ENCODE results near the gene TXNRD1.

The TXNRD1 gene

DNA sequence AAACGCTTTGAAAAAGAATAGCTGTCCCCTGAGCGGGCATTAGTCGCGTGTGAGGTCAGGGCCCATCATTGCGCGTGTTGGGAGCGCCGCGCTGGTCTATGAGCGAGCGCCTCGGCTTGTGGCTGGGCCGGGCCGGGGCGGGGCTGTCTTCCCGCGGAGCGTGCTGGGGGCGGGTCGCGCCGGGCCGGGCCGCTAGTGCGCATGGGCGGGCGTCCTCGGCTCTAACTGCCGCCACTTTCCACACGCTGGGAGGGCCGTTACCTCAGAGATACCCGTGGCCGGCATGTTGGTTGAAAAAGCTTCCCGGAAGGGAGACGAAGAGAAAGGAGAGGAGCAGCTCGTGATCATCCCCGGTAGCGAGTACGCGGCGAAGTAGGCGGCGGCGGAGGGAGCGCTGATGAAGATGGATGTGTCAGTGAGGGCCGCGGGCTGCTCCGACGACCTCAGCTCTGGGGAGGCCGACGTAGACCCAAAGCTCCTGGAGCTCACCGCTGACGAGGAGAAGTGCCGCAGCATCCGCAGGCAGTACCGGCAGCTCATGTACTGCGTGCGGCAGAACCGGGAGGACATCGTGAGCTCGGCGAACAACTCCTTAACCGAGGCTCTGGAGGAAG lies 88.1 kb downstream of the TXNRD1 start, which contains the start of gene EID3:
TSS of gene EID3 (plus strand) at position 202 of the 614 bp plus-strand sequence. CDS start at position 398, 196 bp downstream.
- H2AFZ ChIP-seq (ENCODE audit: insufficient read depth, low read length, poor library complexity) = peak within 1 kb of the TSS; percentile 49
- no peak within 1 kb of the TSS for H2BK12ac ChIP-seq (ENCODE audit: low read length)
- H3K4me3 ChIP-seq (ENCODE audit: low read depth, low read length) = peak within 1 kb of the TSS; percentile 47
- H3K4me1 ChIP-seq (ENCODE audit: control insufficient read depth in 1 of 2, insufficient read depth in 2 of 2, low read length in 2 of 2) = peaks cover 6% of the 10 kb centered on the region in 2 experiments
- H3K4ac ChIP-seq (ENCODE audit: low read depth, low read length) = peak within 1 kb of the TSS; percentile 7
- H3K79me2 ChIP-seq (ENCODE audit: control insufficient read depth, insufficient read depth, low read length, poor library complexity) = peaks cover 4% of the 10 kb centered on the region
- peak within 1 kb of the TSS; percentile 59 for H4K8ac ChIP-seq (ENCODE audit: low read depth, low read length)
- no peaks in the 10 kb centered on the region for H3K36me3 ChIP-seq (ENCODE audit: control insufficient read depth in 1 of 2, insufficient read depth in 2 of 2, low read length in 2 of 2)
- H3K23ac ChIP-seq (ENCODE audit: low read length) = no peak within 1 kb of the TSS
- H3K79me1 ChIP-seq (ENCODE audit: low read length) = peaks cover 2% of the 10 kb centered on the region
- H3K9me3 ChIP-seq (ENCODE audit: insufficient read depth, low read depth, low read length) = no peaks in the 10 kb centered on the region
- peak within 1 kb of the TSS; percentile 33 for H4K12ac ChIP-seq (ENCODE audit: low read depth, low read length)
- DNase-seq = peak; percentile 82 to 88
- no peaks in the 10 kb centered on the region for H3K27me3 ChIP-seq (ENCODE audit: insufficient read depth, low read length)
- no CpG with 5 or more reads among the region's 63 CpGs for WGBS (ENCODE audit: extremely low coverage, insufficient coverage, insufficient read length)
- no peak within 1 kb of the TSS for H3K9ac ChIP-seq (ENCODE audit: low read length)
- no peak within 1 kb of the TSS for H2BK120ac ChIP-seq (ENCODE audit: insufficient read depth, low read length, poor library complexity)
- H2AK5ac ChIP-seq (ENCODE audit: low read length) = no peak within 1 kb of the TSS
- peak within 1 kb of the TSS; percentile 20 for H3K14ac ChIP-seq (ENCODE audit: low read length)
- H3K4me2 ChIP-seq (ENCODE audit: low read length) = peak within 1 kb of the TSS; percentile 44
- H2BK5ac ChIP-seq (ENCODE audit: low read depth, low read length, poor library complexity) = no peak within 1 kb of the TSS
- peak within 1 kb of the TSS; percentile 6 for H3K18ac ChIP-seq (ENCODE audit: low read length)
- H4K91ac ChIP-seq (ENCODE audit: low read depth, low read length) = no peak within 1 kb of the TSS
- no peak within 1 kb of the TSS for H3K27ac ChIP-seq (ENCODE audit: low read depth, low read length)

DNA sequence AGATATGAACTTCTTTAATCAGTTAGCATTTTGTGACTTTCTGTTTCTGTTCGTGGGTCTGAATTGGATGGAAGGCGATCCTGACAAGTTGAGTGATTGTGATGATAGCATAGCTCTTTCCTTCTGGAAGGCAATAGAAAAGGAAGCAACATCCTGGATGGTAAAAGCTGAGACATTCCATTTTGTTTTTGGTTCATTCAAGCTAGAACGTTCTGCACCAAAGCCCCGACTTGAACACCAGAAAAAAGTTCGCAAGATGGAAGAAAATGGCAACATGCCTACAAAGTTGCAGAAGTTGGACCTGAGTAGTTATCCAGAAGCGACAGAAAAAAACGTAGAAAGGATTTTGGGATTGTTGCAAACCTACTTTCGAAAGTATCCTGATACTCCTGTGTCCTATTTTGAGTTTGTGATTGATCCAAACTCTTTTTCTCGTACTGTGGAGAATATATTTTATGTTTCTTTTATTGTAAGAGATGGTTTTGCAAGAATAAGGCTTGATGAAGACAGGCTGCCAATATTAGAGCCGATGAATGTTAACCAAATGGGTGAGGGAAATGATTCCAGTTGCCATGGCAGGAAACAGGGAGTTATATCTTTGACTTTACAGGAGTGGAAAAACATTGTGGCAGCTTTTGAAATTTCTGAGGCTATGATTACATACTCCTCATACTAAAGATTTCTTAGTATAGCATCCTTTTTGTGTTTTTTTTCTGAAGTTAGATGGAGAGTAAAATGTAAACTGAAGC lies 88.9 kb downstream of the TXNRD1 start:
- no CpG with 5 or more reads among the region's 10 CpGs for WGBS (ENCODE audit: extremely low coverage, insufficient coverage, insufficient read length)
- no peak overlapping the region for H3K9ac ChIP-seq (ENCODE audit: low read length)
- H3K4me1 ChIP-seq (ENCODE audit: control insufficient read depth in 1 of 2, insufficient read depth in 2 of 2, low read length in 2 of 2) = peaks cover 6% of the 10 kb centered on the region in 2 experiments
- H3K23ac ChIP-seq (ENCODE audit: low read length) = no peak overlapping the region
- H2BK12ac ChIP-seq (ENCODE audit: low read length) = no peak overlapping the region
- no peak overlapping the region for H2AK5ac ChIP-seq (ENCODE audit: low read length)
- no peak overlapping the region for H3K14ac ChIP-seq (ENCODE audit: low read length)
- H4K12ac ChIP-seq (ENCODE audit: low read depth, low read length) = no peak overlapping the region
- H4K91ac ChIP-seq (ENCODE audit: low read depth, low read length) = no peak overlapping the region
- no peak overlapping the region for H4K8ac ChIP-seq (ENCODE audit: low read depth, low read length)
- H3K27ac ChIP-seq (ENCODE audit: low read depth, low read length) = no peak overlapping the region
- H2BK120ac ChIP-seq (ENCODE audit: insufficient read depth, low read length, poor library complexity) = no peak overlapping the region
- peaks cover 2% of the 10 kb centered on the region for H3K79me1 ChIP-seq (ENCODE audit: low read length)
- H3K4ac ChIP-seq (ENCODE audit: low read depth, low read length) = peak overlapping the region; percentile 7
- H2AFZ ChIP-seq (ENCODE audit: insufficient read depth, low read length, poor library complexity) = no peak overlapping the region
- H3K18ac ChIP-seq (ENCODE audit: low read length) = no peak overlapping the region
- H3K4me2 ChIP-seq (ENCODE audit: low read length) = peak overlapping the region; percentile 44
- H3K27me3 ChIP-seq (ENCODE audit: insufficient read depth, low read length) = no peaks in the 10 kb centered on the region
- DNase-seq = no peak
- H3K9me3 ChIP-seq (ENCODE audit: insufficient read depth, low read depth, low read length) = no peaks in the 10 kb centered on the region
- H3K36me3 ChIP-seq (ENCODE audit: control insufficient read depth in 1 of 2, insufficient read depth in 2 of 2, low read length in 2 of 2) = no peaks in the 10 kb centered on the region
- no peak overlapping the region for H3K4me3 ChIP-seq (ENCODE audit: low read depth, low read length)
- no peak overlapping the region for H2BK5ac ChIP-seq (ENCODE audit: low read depth, low read length, poor library complexity)
- H3K79me2 ChIP-seq (ENCODE audit: control insufficient read depth, insufficient read depth, low read length, poor library complexity) = peaks cover 4% of the 10 kb centered on the region

DNA sequence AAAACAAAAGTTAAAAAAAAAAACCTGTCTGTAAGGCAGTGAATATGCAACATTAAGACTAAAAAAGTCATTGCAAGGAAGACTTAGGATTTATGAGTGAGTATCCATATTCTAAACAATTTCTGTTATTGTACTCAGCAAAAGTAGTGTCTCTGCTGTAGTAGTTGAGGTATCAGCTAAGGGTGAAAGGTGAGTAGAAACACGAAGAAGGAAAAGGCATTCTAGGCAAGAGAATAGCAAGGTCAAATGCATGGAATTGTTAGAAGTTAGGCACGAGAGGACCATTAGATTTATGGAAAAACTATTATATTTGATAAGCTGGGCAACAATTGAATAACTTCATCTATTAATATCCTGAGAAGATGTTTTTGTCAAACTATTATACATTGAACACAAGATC lies 89.8 kb downstream of the TXNRD1 start:
- peaks cover 4% of the 10 kb centered on the region for H3K79me2 ChIP-seq (ENCODE audit: control insufficient read depth, insufficient read depth, low read length, poor library complexity)
- H3K4ac ChIP-seq (ENCODE audit: low read depth, low read length) = no peak overlapping the region
- no peak overlapping the region for H3K18ac ChIP-seq (ENCODE audit: low read length)

GRCh38 chr12:104306376-104306775 lies 90.8 kb downstream of the TXNRD1 start:
- peaks cover 3 to 6% of the 10 kb centered on the region in 2 experiments for H3K36me3 ChIP-seq (ENCODE audit: control insufficient read depth in 1 of 2, insufficient read depth in 2 of 2, low read length in 2 of 2)
- no peak overlapping the region for H3K23ac ChIP-seq (ENCODE audit: low read length)
- H3K18ac ChIP-seq (ENCODE audit: low read length) = no peak overlapping the region
- no peak overlapping the region for H4K91ac ChIP-seq (ENCODE audit: low read depth, low read length)
- peaks cover 4% of the 10 kb centered on the region for H3K79me2 ChIP-seq (ENCODE audit: control insufficient read depth, insufficient read depth, low read length, poor library complexity)
- H2BK5ac ChIP-seq (ENCODE audit: low read depth, low read length, poor library complexity) = no peak overlapping the region
- WGBS (ENCODE audit: extremely low coverage, insufficient coverage, insufficient read length) = no CpG with 5 or more reads among the region's 2 CpGs
- DNase-seq = no peak
- no peak overlapping the region for H4K12ac ChIP-seq (ENCODE audit: low read depth, low read length)
- no peak overlapping the region for H3K27ac ChIP-seq (ENCODE audit: low read depth, low read length)
- H3K4ac ChIP-seq (ENCODE audit: low read depth, low read length) = no peak overlapping the region
- no peak overlapping the region for H3K4me2 ChIP-seq (ENCODE audit: low read length)
- H3K9ac ChIP-seq (ENCODE audit: low read length) = no peak overlapping the region
- no peak overlapping the region for H4K8ac ChIP-seq (ENCODE audit: low read depth, low read length)
- H3K27me3 ChIP-seq (ENCODE audit: insufficient read depth, low read length) = no peaks in the 10 kb centered on the region
- H3K9me3 ChIP-seq (ENCODE audit: insufficient read depth, low read depth, low read length) = no peaks in the 10 kb centered on the region
- H3K4me1 ChIP-seq (ENCODE audit: control insufficient read depth in 1 of 2, insufficient read depth in 2 of 2, low read length in 2 of 2) = peaks cover 6% of the 10 kb centered on the region in 2 experiments
- peaks cover 2% of the 10 kb centered on the region for H3K79me1 ChIP-seq (ENCODE audit: low read length)
- no peak overlapping the region for H2BK120ac ChIP-seq (ENCODE audit: insufficient read depth, low read length, poor library complexity)
- no peak overlapping the region for H3K14ac ChIP-seq (ENCODE audit: low read length)
- no peak overlapping the region for H3K4me3 ChIP-seq (ENCODE audit: low read depth, low read length)
- H2BK12ac ChIP-seq (ENCODE audit: low read length) = no peak overlapping the region
- no peak overlapping the region for H2AFZ ChIP-seq (ENCODE audit: insufficient read depth, low read length, poor library complexity)
- H2AK5ac ChIP-seq (ENCODE audit: low read length) = no peak overlapping the region

More for the DNA sequence above, 89.8 kb downstream of the TXNRD1 start:
- no peak overlapping the region for H2BK120ac ChIP-seq (ENCODE audit: insufficient read depth, low read length, poor library complexity)
- H4K12ac ChIP-seq (ENCODE audit: low read depth, low read length) = no peak overlapping the region
- no peak overlapping the region for H3K27ac ChIP-seq (ENCODE audit: low read depth, low read length)
- H3K4me2 ChIP-seq (ENCODE audit: low read length) = no peak overlapping the region
- H2BK5ac ChIP-seq (ENCODE audit: low read depth, low read length, poor library complexity) = no peak overlapping the region
- H3K23ac ChIP-seq (ENCODE audit: low read length) = no peak overlapping the region
- no peak overlapping the region for H3K9ac ChIP-seq (ENCODE audit: low read length)
- H4K8ac ChIP-seq (ENCODE audit: low read depth, low read length) = no peak overlapping the region
- H3K14ac ChIP-seq (ENCODE audit: low read length) = no peak overlapping the region
- H3K36me3 ChIP-seq (ENCODE audit: control insufficient read depth in 1 of 2, insufficient read depth in 2 of 2, low read length in 2 of 2) = peaks cover 3% of the 10 kb centered on the region in 2 experiments
- H3K4me1 ChIP-seq (ENCODE audit: control insufficient read depth in 1 of 2, insufficient read depth in 2 of 2, low read length in 2 of 2) = peaks cover 6% of the 10 kb centered on the region in 2 experiments
- no peak overlapping the region for H2AFZ ChIP-seq (ENCODE audit: insufficient read depth, low read length, poor library complexity)
- H3K4me3 ChIP-seq (ENCODE audit: low read depth, low read length) = no peak overlapping the region
- no peak overlapping the region for H2AK5ac ChIP-seq (ENCODE audit: low read length)
- no peak for DNase-seq
- no peak overlapping the region for H2BK12ac ChIP-seq (ENCODE audit: low read length)
- no CpG with 5 or more reads among the region's 2 CpGs for WGBS (ENCODE audit: extremely low coverage, insufficient coverage, insufficient read length)
- H3K79me1 ChIP-seq (ENCODE audit: low read length) = peaks cover 2% of the 10 kb centered on the region
- no peaks in the 10 kb centered on the region for H3K27me3 ChIP-seq (ENCODE audit: insufficient read depth, low read length)
- H3K9me3 ChIP-seq (ENCODE audit: insufficient read depth, low read depth, low read length) = no peaks in the 10 kb centered on the region
- H4K91ac ChIP-seq (ENCODE audit: low read depth, low read length) = no peak overlapping the region

Measured in trophoblast cell (in vitro differentiated cells and primary cell).